GM23338 (cell line): ENCODE data around the gene HIP1.

ENCODE experiments used
- CREB1 ChIP-seq: fragments of 250-450 bp; sonication (Bioruptor Pico); IDR thresholded peaks from 2 replicates; pipeline ENCODE4 v1.5.0; 2020; ENCODE audit warnings: low read depth, mild to moderate bottlenecking, moderate library complexity
- CTCF ChIP-seq, 2 experiments: fragments of 200-600 bp in 1 of 2; sonication (generic) in 1 of 2; conservative IDR thresholded peaks; 2 replicates each; pipeline versions ENCODE4 v1.5.1 to v1.6.1; 2016 to 2017; ENCODE audit warnings: antibody characterized with exemption in 2 of 2, low read depth in 2 of 2, mild to moderate bottlenecking in 2 of 2, moderate library complexity in 1 of 2
- ETS1 ChIP-seq: IDR thresholded peaks from 2 replicates; pipeline ENCODE4 v1.6.1; 2016; ENCODE audit warnings: antibody characterized with exemption
- EZH2 ChIP-seq: fragments of 200-600 bp; sonication (generic); IDR thresholded peaks from one replicate; pipeline ENCODE4 v1.8.0; 2017; ENCODE audit warnings: antibody characterized with exemption, mild to moderate bottlenecking, low read depth; ENCODE audit not compliant: unreplicated experiment
- EZH2phosphoT487 ChIP-seq: fragments of 200-600 bp; sonication (generic); IDR thresholded peaks from one replicate; pipeline ENCODE4 v1.8.1; 2018; ENCODE audit warnings: antibody characterized with exemption; ENCODE audit not compliant: unreplicated experiment
- JUNB ChIP-seq: IDR thresholded peaks from one replicate; pipeline ENCODE4 v1.6.1; 2016; ENCODE audit warnings: antibody characterized with exemption; ENCODE audit not compliant: unreplicated experiment
- POLR2AphosphoS5 ChIP-seq: IDR thresholded peaks from 2 replicates; pipeline ENCODE4 v1.6.1; 2016; ENCODE audit warnings: antibody characterized with exemption, low read depth
- TF ChIP-seq, protein P1 (sequence below): IDR thresholded peaks from one replicate; pipeline ENCODE4 v1.6.1; 2018; ENCODE audit warnings: antibody characterized with exemption; ENCODE audit not compliant: unreplicated experiment
- TF ChIP-seq, protein P2 (sequence below): fragments of 250-450 bp; sonication (Bioruptor Pico); IDR thresholded peaks from 2 replicates; pipeline ENCODE4 v1.5.0; 2020; ENCODE audit warnings: mild to moderate bottlenecking, moderate library complexity

DNA sequence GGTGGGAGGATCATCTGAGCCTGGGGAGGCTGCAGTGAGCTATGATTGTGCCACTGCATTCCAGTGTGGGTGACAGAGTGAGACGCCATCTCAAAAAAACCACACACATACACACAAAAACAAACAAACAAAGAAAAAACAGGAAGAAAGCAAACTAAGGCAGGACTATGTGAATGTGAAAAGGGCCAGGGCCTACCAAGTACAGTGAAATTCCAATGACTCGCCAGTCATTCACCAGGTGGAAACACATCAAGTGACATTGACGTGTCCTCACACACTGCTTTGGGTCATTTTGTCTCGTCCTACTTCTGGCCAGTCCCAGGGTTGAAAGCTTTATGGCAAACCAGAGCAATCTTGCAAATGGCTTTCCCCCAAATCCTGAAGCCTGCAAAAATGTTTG, 79.9 kb downstream of the HIP1 start:
- no peak for TF ChIP-seq CTCF (conservative IDR thresholded peaks at IDR 0.05; ENCODE audit: low read depth in 2 of 2)
- no peak for TF ChIP-seq EZH2
- TF ChIP-seq ETS1 = no peak
- TF ChIP-seq, protein P1, sequence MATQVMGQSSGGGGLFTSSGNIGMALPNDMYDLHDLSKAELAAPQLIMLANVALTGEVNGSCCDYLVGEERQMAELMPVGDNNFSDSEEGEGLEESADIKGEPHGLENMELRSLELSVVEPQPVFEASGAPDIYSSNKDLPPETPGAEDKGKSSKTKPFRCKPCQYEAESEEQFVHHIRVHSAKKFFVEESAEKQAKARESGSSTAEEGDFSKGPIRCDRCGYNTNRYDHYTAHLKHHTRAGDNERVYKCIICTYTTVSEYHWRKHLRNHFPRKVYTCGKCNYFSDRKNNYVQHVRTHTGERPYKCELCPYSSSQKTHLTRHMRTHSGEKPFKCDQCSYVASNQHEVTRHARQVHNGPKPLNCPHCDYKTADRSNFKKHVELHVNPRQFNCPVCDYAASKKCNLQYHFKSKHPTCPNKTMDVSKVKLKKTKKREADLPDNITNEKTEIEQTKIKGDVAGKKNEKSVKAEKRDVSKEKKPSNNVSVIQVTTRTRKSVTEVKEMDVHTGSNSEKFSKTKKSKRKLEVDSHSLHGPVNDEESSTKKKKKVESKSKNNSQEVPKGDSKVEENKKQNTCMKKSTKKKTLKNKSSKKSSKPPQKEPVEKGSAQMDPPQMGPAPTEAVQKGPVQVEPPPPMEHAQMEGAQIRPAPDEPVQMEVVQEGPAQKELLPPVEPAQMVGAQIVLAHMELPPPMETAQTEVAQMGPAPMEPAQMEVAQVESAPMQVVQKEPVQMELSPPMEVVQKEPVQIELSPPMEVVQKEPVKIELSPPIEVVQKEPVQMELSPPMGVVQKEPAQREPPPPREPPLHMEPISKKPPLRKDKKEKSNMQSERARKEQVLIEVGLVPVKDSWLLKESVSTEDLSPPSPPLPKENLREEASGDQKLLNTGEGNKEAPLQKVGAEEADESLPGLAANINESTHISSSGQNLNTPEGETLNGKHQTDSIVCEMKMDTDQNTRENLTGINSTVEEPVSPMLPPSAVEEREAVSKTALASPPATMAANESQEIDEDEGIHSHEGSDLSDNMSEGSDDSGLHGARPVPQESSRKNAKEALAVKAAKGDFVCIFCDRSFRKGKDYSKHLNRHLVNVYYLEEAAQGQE = no peak
- no peak for TF ChIP-seq POLR2AphosphoS5
- TF ChIP-seq JUNB = no peak
- TF ChIP-seq, protein P2, sequence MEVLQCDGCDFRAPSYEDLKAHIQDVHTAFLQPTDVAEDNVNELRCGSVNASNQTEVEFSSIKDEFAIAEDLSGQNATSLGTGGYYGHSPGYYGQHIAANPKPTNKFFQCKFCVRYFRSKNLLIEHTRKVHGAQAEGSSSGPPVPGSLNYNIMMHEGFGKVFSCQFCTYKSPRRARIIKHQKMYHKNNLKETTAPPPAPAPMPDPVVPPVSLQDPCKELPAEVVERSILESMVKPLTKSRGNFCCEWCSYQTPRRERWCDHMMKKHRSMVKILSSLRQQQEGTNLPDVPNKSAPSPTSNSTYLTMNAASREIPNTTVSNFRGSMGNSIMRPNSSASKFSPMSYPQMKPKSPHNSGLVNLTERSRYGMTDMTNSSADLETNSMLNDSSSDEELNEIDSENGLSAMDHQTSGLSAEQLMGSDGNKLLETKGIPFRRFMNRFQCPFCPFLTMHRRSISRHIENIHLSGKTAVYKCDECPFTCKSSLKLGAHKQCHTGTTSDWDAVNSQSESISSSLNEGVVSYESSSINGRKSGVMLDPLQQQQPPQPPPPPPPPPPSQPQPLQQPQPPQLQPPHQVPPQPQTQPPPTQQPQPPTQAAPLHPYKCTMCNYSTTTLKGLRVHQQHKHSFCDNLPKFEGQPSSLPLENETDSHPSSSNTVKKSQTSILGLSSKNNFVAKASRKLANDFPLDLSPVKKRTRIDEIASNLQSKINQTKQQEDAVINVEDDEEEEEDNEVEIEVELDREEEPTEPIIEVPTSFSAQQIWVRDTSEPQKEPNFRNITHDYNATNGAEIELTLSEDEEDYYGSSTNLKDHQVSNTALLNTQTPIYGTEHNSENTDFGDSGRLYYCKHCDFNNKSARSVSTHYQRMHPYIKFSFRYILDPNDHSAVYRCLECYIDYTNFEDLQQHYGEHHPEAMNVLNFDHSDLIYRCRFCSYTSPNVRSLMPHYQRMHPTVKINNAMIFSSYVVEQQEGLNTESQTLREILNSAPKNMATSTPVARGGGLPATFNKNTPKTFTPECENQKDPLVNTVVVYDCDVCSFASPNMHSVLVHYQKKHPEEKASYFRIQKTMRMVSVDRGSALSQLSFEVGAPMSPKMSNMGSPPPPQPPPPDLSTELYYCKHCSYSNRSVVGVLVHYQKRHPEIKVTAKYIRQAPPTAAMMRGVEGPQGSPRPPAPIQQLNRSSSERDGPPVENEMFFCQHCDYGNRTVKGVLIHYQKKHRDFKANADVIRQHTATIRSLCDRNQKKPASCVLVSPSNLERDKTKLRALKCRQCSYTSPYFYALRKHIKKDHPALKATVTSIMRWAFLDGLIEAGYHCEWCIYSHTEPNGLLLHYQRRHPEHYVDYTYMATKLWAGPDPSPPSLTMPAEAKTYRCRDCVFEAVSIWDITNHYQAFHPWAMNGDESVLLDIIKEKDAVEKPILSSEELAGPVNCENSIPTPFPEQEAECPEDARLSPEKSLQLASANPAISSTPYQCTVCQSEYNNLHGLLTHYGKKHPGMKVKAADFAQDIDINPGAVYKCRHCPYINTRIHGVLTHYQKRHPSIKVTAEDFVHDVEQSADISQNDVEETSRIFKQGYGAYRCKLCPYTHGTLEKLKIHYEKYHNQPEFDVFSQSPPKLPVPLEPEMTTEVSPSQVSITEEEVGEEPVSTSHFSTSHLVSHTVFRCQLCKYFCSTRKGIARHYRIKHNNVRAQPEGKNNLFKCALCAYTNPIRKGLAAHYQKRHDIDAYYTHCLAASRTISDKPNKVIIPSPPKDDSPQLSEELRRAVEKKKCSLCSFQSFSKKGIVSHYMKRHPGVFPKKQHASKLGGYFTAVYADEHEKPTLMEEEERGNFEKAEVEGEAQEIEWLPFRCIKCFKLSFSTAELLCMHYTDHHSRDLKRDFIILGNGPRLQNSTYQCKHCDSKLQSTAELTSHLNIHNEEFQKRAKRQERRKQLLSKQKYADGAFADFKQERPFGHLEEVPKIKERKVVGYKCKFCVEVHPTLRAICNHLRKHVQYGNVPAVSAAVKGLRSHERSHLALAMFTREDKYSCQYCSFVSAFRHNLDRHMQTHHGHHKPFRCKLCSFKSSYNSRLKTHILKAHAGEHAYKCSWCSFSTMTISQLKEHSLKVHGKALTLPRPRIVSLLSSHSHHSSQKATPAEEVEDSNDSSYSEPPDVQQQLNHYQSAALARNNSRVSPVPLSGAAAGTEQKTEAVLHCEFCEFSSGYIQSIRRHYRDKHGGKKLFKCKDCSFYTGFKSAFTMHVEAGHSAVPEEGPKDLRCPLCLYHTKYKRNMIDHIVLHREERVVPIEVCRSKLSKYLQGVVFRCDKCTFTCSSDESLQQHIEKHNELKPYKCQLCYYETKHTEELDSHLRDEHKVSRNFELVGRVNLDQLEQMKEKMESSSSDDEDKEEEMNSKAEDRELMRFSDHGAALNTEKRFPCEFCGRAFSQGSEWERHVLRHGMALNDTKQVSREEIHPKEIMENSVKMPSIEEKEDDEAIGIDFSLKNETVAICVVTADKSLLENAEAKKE (CRISPR knock-in tag) = no peak
- no peak for TF ChIP-seq EZH2phosphoT487
- TF ChIP-seq CREB1 (CRISPR knock-in tag) = no peak
